Measurements from ENCODE around the gene IL23R.

DNA sequence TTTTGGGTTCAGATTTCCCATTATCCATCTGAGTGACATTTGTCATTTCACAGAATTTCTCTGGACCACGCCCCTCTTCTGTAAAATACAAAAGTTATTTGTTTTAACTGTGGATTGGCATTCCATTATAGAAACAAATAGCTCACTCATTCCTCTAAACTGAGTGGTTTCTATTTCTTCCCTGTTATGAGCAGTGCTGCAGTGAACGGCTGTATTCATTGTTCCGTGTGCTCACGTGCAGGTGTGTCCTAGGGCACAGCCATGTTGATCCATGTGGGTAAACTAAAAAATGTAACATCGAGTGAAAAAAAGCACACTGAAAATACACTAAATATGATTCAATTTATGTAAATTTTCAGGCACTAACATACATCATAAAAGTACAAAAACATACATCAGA lies 114.4 kb downstream of the IL23R start:
- TF ChIP-seq, protein P1, sequence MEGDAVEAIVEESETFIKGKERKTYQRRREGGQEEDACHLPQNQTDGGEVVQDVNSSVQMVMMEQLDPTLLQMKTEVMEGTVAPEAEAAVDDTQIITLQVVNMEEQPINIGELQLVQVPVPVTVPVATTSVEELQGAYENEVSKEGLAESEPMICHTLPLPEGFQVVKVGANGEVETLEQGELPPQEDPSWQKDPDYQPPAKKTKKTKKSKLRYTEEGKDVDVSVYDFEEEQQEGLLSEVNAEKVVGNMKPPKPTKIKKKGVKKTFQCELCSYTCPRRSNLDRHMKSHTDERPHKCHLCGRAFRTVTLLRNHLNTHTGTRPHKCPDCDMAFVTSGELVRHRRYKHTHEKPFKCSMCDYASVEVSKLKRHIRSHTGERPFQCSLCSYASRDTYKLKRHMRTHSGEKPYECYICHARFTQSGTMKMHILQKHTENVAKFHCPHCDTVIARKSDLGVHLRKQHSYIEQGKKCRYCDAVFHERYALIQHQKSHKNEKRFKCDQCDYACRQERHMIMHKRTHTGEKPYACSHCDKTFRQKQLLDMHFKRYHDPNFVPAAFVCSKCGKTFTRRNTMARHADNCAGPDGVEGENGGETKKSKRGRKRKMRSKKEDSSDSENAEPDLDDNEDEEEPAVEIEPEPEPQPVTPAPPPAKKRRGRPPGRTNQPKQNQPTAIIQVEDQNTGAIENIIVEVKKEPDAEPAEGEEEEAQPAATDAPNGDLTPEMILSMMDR (IDR thresholded peaks at IDR 0.05): no peak
- TF ChIP-seq EP300 (IDR thresholded peaks at IDR 0.05; ENCODE audit: low read depth): no peak
- TF ChIP-seq POLR2A (IDR thresholded peaks at IDR 0.05): no peak
